HG02970 (cell line): ENCODE data around the gene CYP2R1.
"Not testable (repeated sequence)": the region's sequence is repeated elsewhere in the genome, so short reads cannot be mapped to it uniquely, and the experiment has no call there.

Experiments
- ATAC-seq: cut with Tn5 transposase; IDR thresholded peaks from one replicate; pipeline ENCODE4 v1.9.1; 2021; ENCODE audit warnings: mild to moderate bottlenecking, moderate library complexity, moderate number of reproducible peaks; ENCODE audit not compliant: unreplicated experiment, low FRiP score

Gene CYP2R1

DNA sequence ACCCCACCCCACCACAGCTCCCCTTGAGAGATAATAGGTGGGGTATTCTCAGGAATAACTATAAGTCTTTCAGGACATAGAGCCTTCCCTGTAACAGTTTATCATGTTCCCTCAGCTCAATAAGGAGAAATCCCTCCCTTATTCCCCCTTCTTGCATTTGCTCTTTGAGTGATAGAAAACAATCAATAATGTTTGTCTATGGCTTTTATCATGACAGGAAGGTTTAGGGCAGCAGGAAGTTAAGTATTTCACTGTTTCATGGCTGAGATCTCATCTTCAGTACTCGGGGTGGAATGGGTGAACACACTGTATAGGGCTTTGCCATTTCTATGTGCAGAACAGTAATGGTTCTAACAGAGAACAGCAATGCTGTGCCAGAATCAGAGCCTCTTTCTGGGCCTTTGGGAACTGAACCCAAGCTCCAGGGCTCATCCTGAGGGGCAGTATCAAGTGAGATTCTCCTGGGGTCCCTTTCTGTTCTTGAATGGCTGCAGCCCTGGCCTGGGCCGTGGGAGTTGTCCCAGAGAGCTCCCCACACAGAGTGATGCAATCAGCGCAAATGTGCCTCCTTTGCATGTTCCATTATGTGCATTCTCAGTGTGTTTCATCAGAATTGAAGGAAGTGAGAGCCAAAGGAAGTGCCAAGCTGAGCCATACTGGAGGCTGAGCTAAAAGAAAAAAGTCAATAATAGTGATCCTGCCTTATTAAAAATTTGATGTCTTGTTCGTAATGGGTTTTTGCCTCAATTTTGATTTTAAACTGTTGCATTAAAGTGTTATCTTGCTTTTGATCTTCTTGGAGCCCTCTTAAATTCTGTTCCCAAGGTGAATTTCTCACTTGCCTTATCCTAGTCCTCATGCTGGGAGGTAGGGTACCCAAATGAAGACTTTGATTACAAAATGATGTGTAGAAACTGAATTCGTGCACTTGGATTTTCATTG, 2.9 kb upstream of the CYP2R1 start:
- ATAC-seq: no peak

- ATAC-seq: no peak
Observed at GRCh38 chr11:14892577-14892976, 546 bp upstream of the CYP2R1 start.

DNA sequence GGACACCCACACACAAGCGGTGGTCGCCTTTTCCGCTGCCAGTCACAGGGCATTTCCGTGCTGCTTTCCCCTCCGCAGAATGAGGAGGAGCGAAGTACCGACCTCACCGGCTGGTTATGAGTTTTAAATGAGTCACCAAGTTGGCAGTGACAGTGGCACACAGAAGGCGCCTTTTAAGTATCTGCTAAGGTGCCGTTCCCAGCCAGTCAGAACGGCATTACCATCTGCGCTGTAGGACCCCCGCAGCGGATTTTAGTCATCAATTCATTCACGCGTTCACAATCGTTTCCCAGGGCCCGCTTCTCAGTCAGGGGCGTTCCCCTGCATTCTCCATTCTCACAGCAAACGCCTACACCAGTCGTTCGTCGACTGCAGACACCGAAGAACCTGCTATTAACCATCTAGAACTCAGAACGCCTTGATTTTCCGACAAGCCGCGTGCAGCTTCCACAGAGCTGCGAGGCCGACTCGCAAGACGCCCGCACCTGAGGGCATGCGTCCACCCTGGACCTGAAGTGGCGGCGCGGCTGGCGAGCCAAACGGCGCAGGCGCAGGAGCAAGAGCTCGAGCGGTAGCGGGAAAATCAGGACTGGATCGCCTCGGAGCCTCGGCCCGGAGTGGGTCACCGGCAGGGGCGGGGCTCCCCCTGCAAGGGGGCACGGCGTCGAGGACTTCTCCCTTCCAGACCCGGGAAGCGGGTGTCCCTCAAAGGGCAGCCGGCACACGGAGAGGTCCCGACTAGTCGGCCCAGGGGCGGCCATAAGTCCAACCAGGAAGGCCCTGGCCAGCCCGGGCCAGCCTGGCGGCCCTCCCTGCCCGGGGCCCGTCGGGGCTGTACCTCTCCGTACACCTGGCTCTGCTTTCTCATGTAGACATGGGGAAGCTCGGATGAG, 642 bp downstream of the CYP2R1 start:
- peak; percentile 74 for ATAC-seq

- no peak for ATAC-seq
Observed at GRCh38 chr11:14886513-14886912, 5.5 kb downstream of the CYP2R1 start.

GRCh38 chr11:14884667-14885273, 7.3 kb downstream of the CYP2R1 start:
- ATAC-seq: no peak

- ATAC-seq: not testable (repeated sequence)
Observed at GRCh38 chr11:14883683-14884082, 8.3 kb downstream of the CYP2R1 start.

DNA sequence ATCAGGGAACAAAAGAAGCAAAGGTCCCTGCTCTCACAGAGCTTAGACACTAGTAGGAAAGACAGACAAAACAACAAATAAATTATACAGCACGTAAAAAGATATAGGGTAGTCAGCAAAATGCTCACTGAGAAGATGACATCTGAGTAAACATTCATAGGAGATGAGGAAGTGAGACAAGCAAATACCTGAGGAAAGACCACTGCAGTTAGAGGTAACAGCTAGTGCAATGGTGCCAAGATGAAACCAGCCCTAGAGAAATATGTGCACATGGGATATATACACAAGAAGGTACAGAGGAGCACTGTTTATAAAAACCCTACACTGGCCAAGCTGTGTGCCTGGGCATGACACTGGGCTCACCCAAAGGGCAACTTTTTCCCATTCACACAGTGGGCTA, 9.8 kb downstream of the CYP2R1 start:
- ATAC-seq: no peak

GRCh38 chr11:14881576-14882193, 10.3 kb downstream of the CYP2R1 start:
- no peak for ATAC-seq

DNA sequence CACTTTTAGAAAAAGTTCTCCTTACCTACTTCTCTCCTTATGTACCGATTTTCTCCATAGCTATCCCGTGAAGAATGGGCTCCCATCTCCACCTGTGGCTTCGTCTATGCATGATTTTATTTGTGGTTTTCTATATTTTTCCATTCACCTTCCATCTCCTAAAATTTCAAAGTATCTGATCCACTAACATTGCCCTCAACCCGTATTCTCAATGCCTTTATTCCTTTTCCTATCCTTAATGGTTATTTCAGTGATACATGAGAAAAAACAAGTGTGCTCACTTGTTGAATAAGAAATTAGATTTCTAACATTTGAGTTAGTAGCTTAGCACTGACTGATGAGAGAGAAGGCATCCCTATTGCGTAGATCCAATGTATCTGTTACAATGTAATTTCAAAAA, 16.9 kb downstream of the CYP2R1 start:
- ATAC-seq: no peak

GRCh38 chr11:14873632-14874031, 18.4 kb downstream of the CYP2R1 start:
- ATAC-seq: no peak

GRCh38 chr11:14872032-14872431, 20.0 kb downstream of the CYP2R1 start:
- ATAC-seq: no peak

GRCh38 chr11:14863775-14864174, 28.3 kb downstream of the CYP2R1 start:
- ATAC-seq: not testable (repeated sequence)

DNA sequence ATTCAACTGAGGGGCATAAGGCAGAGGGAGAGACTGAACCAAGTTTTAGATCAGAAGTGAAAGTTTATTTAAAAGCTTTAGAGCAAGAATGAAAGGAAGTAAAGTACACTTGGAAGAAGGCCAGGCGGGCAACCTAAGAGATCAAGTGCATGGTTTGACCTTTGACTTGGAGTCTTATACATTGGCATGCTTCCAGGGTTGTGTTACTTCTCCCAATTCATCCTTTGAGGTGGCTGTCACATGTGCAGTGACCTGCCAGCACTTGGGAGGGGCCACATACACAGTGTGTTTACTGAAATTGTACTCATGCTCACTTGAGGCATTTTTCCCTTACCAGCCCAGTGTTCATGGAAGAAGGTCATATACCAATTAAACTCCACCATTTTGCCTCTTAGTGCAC, 30.4 kb downstream of the CYP2R1 start:
- ATAC-seq: no peak

- ATAC-seq: no peak
Observed at GRCh38 chr11:14860511-14860910, 31.5 kb downstream of the CYP2R1 start.

GRCh38 chr11:14858404-14858803, 33.6 kb downstream of the CYP2R1 start:
- ATAC-seq: no peak

GRCh38 chr11:14857621-14858020, 34.4 kb downstream of the CYP2R1 start:
- no peak for ATAC-seq

- no peak for ATAC-seq
Observed at GRCh38 chr11:14855890-14856289, 36.1 kb downstream of the CYP2R1 start.

DNA sequence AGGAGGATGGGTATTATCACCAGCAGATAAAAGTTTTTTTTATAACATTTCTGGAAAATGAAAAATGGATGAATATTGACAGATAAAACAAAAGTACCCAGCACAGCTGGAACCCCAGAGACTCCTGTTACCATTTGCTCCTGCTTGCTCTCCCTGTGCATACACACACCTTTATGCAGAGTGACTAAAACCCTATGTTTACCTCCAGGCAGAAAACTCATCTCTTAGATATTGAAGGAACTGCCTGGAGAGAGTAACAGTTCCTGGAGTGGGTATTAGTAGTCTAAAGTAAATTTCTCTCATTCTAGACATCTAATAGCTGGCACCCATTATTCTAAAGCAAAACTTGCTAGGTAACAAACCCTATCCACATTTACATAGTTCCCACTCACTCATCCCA, 38.0 kb downstream of the CYP2R1 start:
- ATAC-seq: no peak

GRCh38 chr11:14852571-14853177, 39.4 kb downstream of the CYP2R1 start:
- ATAC-seq: no peak

DNA sequence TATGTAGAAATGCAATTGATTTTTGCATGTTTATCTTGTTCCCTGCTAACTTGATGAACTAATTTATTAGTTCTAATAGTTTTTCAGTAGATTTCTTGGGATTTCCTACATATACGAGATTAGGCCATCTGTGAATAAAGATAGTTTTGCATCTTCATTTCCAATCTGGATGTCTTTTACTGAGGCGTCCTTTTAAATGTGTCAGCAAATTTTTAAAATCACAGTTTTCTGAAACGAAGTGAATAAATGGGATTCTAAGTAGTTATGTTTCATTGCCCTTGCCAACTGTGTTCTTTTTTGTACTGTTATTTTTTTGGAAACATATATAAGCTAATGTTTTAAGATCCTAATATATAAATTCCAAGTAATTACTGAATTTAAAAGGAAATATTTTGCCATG, 50.0 kb downstream of the CYP2R1 start:
- ATAC-seq: no peak
